CD4-positive, alpha-beta T cell treated with Interleukin-6 at 100 ng/mL for 8 hours (primary cell): ENCODE measurements around the gene NHEJ1.

ENCODE experiments used
- DNase-seq: peaks from one replicate; pipeline ENCODE4 v3.0.0-alpha.2; 2020; ENCODE audit warnings: mixed read lengths, low spot score

NHEJ1 gene

DNA sequence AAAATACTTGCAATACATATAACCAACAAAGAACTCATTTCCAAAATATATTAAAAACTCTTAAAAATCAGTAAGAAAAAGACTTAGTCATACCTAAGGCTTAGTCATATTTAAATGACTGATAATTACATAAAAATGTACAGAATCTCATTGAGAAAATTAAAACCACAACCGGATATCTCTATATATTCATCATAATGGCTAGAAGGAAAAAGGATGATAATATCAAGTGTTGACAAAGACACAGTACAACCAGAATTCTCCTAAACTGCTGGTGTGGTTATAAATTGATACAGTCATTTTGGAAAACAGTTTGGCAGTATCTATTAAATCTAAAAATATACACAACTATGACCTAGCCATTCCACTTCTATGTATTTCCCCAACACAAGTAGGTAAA is 72.8 kb downstream of the NHEJ1 start:
- DNase-seq = no peak

DNA sequence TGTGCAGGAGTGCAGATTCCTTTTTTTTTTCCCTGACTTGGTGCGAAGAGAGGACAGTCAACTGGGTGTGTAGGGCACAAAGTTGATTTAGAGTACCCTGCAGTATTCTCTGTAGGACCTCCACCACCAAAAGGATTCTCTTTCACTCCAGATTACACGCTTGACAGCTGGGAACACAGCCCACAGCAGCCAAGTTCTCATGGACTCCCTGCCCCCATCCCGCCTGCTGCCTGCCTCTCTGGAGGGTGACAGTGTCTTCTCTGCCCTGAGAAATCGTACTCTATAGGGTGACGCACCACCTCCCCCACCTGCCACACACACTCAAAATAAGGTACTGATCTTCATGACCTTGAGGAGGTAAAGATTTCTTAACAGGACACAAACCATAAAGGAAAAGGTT is 73.3 kb downstream of the NHEJ1 start:
- DNase-seq = no peak

DNA sequence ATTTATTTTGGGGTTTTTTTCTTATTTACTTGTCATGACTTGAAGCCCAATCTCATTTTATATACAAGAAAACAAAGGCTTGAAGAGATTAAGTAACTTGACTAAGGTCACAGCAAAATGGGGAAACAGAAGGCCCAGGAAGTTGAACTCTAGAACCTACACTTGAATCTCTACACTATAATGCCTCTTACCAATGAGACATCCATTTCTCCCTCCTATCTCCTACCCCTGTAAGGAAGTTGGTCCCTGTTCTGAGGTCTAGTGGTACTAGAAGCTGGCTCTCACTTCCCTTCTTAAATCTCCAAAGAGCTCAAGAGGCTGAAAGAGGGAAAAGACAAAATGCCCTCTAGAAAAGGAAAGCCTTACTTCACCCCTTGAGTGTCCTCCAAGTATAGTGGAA is 74.4 kb downstream of the NHEJ1 start:
- no peak for DNase-seq

DNA sequence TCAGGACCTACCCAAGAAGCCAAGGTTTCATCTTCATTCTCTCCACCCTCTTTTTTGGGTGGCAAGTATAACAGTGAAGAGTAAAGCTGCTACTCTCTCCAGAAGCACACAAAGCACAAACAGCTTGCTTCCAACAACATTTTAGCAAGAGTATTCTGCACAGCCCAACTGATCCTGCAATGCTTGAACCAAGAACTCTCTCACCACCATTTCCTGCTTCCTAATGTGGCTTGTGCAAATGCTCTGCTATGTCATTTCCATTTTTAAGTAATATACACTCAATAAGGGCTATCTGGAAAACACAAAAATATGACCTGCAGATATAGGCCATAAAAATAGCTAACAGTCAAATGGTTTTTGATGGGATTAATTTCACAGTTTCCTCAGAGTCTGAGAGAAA is 75.8 kb downstream of the NHEJ1 start:
- no peak for DNase-seq

DNA sequence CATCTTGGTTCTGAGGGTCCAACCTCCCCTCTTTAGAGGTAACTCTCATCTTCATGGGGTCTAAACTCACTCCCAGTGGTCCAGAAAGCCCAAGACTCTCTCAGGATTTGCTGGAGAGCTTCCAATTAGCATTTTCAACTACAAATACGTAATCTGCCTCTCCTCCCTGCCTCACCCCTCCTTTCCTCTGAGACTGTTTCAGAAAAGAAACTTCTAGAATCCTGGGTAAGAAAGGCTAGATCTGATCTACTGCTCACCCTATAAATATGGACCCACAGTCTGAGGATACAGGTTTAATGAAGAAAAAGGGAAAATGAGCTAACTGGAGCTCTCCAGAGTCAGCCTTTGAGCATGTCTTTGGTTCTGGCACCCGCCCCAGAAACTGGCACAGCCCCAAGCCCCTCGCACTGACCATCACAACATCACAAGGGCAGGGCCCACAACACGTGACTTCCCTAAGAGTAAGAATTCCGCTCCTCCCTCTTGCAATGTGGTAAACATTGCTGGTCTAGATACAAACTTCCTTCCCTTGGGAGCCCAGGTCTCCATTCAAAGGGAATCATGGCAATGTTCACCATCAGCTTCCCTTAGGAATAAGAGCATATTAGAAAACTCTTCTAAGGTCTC is 78.2 kb downstream of the NHEJ1 start:
- no peak for DNase-seq

DNA sequence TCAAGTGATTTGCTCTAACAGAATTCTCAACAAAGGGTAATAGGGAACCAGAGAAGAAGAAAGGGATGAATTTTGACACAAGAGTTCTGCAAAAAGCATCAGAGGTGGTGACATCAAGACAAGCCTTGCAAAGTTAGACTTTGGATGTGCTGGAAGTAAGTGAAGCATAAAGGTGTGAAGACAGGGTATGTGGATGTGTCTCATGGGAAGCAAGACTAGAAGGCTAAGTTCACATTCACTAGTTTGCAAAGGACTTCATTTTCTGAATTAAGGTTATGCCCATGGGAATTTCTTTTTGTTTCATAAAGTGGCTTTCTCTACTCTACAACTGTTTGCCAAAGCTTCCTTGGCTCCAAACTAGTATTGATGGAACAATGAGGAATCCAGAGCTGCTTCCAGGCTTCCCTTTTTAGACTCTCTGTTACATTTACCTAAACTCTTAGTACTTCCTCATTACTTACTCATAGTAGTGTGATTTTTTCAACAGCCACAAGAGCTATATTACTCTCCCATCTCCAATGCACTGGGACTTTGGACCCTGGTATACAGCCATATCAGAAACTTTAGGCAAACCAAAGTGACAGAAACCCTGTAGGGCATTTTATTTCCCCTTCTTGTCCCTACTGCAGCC is 78.8 kb downstream of the NHEJ1 start:
- DNase-seq = no peak

DNA sequence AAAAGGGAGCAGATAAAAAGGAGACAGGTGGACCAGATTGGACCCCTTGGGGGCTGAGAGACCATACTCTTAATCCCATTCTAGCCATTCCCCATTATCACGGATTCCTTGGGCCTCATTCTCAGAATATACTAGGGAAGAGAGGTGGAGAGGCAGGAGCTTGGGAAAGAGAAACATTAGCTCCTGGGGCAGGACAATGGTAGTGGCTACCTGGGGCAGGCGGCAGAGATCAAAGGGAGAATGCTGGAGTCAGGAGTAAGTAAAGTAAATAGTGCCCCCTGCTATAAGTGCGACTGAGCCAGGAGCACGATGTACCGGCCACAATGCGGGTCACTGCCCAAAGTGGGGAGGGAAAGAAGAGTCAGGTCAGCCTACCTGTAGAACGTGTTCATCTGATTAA is 79.5 kb downstream of the NHEJ1 start:
- DNase-seq = no peak

DNA sequence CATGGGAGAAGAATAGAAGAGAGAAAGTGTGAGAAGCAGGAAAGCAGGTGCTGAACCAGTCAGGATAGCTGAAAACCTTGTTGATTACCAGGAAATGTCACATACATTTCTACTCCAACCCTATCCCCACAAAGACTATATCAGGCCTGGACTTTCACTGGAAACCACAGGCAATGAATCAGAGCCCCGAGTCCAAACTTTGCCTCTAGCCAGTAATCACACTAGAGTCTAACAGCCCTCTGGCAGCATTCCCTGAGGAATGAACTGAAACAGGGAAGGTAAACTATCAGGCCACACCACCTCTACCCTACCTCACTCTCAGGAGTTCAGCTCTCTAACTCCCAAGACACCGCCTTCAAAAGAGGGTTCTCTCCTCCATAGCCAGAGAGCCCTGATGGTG is 81.2 kb downstream of the NHEJ1 start:
- DNase-seq = no peak

DNA sequence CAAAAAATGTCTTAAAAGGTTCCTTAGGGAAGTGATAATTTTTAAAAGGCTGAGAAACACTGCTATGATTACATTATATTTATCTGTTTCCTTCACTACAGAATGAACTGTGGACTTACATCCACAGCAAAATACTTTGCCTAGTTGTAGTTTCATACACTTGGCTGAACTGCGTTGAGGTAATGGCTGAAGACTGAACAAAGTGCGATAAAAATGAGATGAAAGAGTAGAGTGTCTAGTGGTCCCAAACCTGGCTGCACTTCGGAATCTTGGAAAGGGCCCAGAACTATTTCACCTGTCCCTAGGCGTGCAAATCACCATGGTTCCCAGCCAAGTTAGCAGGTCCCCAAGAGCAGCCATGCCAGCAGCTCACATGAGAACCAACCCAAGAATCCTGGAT is 81.7 kb downstream of the NHEJ1 start:
- DNase-seq = no peak

DNA sequence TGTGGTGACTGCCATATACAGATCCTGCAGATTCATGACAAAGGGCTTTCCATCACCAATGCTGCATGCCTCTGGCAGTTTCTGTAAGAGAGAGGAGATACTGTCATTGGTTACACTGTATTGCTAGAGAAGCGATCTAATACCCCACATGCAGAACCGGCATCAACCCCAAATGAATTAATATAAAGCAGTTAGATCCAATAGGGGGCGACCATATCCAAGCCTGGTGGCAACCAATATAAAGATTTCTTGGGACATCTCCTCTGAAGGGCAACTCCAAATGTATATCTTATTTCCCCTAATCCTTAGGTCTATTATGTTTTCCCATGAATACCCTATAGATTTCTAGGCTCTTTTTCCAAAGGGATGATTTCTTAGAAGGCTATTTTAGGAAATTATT is 82.5 kb downstream of the NHEJ1 start:
- no peak for DNase-seq

DNA sequence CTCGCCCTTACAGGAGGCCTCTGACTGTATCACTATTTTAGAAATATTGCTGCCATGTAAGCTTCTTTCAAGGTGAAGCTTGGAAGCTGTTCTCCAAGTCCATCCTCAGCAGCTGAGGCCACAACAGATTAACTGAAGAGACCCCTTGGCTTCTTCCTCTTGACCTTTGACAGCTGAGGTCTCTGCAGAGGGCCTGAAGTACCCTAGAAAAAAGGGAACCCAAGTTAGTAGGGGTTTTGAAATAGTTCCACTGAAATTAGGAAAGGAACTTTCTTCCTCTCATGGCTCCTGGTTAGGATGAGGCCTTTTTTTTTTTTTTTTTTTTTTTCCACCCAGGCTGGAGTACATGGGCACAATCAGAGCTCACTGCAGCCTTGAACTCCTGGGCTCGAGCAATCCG is 84.4 kb downstream of the NHEJ1 start:
- no peak for DNase-seq

DNA sequence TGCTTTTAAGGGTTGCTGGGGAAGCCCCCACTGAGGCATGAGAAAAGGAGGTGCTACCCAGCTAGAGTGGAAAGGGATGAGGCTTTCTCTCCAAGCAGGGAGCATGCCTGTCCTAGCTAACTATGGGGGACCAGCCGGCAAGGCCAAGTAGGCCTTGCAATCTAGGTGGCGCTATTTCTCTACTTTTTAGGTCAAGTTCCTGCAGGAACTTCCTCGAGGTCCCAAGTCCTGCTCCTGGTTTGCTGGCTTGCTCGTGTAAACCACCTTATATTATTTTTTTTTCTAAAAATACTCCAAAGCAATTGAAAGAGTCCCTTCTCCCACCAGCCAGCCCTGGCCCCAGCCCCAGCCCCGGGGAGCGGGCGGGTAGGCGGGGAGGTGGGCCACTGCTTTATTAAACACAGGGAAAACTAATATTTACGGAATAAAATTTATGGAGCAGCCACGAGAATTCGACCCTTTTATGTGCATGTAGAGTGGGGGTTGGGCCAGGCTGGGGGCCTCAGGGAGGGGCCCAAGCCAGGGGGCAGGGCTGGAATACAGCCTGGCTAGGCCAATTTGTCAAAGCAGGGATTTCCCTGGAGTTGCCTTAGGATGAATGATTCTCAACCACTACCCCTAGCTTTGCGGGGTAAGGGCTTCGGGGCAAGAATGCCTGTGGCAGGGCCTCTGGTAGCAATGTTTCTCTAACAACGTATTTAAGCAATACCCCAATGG is 87.0 kb downstream of the NHEJ1 start:
- no peak for DNase-seq

DNA sequence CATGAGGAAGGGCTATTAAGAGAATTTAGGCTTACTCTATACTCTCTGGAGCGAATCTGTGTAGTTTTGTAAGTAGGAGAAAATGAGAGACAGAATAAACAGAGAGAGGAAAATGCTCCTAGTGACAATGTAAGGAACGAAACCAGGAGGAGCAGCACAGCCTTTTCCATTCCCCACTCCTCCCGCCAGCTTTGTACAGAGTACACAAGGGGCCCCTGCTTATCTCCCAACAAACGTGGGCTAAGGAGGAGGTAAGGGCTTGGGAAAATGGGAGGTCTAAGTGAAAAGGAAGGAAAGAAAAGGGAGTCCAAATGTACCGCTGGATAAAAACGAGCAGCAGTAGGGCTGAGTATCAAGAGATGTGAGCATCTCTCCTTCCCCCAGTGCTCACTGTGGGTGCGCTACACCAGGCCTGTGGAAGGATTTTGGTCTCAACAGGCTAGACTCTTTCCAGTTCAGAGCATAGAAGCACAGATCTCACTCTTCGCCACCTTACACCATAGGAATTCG is 87.8 kb downstream of the NHEJ1 start:
- DNase-seq = no peak

DNA sequence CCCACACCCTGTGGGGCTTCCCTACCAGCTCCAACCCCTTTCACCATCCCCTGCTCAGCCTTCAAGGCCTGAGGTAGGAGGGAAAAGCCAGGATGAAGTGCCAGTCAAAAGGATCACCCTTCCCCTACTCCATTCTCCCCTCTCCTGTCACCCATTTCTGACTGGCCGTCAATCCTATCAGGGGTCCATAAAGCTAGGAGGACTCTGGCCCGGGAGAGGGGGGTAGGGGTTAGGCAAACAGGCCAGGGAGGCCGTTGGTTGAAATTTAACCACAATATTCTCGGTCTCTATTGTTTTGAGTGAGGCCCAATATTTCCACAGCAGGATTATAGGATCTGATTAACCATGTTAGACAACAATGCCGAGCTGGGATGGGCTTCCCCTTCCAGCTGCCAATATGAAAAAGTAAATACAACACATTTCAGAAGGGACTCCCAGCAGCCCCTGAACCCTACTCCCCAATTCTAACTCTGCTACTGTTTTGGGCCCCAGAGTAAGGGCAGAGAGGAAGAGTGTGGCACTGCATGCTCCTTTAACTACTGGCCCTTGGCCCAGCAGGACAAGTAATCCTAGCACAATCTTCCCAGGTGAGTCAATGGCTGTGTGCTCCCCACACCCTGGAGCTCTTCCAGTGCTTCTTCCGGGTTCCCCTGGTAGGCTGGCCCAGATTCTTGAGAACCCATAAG is 89.3 kb downstream of the NHEJ1 start:
- no peak for DNase-seq

DNA sequence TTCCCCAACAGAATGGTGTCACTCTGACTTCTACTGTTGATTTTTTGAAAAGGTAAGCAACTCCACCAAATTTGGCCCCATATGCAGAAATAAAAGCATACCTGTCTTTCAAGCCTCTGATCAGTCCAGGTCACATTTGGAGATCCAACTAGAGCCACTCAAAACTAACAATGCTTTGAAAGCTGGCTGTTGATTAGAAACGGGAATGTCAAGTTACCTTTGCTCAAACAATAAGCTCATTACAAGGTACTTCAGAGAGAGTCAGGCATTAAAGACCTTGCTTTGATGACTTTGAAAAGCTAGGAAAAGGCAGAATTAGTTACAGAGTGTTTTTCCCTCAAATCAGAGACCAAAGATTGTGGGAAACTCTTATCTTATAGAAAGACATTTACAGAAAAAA is 95.1 kb downstream of the NHEJ1 start:
- no peak for DNase-seq

DNA sequence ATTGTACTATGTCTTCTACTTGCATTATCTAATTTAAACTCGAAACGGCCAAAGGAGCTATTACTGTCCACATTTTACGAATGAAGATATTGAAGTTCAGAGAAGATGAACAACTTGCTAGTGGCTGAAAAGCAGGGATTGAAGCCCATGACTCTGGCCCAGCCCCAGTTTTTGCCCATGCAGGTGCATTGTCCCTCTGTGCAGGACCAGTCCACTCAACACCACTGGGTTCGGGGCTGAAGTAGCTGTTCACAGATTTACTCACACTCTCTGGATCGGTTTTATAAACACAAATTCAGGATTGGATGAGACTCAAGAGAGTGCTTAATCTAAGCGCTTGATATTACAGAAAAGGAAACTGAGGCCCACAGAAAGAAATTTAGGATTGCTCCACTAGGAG is 98.5 kb downstream of the NHEJ1 start:
- no peak for DNase-seq

DNA sequence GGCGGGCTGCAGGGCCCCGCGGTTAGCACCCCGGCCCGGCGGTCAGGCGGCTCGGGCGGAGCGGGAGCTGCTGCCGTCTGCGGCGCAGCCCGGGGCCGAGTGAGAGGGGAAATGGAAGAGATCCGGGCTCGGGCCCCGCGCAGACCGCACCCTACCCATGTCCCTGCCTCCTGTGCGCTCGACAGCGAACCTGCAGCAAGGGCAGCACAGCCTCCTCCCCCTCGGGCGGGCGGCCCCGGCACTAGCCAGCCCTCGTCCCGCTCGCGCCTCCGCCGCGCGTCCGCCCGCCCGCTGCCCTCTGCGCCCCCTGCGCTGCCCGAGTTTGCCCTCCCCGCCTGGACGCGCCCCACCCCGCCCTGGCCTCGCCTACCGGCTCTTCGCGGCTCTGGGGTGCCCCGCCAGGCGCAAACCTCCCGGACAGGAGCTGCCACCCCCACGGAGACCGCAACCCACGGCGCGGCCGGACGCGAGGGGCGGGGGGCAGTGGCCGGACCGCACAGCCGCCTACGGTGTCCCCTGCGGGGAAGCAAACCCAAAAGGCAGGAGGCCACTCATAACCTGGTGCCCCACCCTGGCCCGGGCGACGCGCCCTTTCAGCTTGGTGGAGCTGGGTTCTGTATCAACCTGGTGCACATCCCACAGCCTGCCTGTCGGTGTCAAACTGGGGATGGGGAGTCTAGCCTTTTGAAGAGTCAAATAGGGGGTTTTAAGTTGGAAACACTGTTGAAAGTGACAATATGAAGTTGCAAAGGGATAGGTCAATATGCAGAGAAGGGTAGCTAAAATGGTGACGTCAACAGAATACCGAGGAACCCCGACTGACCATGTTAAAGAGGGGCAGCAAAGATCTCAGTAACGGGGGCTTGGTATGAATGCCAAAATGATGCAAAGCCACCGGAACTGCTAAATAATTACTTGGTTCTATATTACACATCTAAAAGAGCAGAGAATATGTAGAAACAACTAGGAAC is 99.5 kb downstream of the NHEJ1 start, which contains the start of gene IHH:
TSS of gene IHH (minus strand) at position 101 of the 971 bp plus-strand sequence. CDS start 454 bp downstream, outside the sequence.
- no peak for DNase-seq

DNA sequence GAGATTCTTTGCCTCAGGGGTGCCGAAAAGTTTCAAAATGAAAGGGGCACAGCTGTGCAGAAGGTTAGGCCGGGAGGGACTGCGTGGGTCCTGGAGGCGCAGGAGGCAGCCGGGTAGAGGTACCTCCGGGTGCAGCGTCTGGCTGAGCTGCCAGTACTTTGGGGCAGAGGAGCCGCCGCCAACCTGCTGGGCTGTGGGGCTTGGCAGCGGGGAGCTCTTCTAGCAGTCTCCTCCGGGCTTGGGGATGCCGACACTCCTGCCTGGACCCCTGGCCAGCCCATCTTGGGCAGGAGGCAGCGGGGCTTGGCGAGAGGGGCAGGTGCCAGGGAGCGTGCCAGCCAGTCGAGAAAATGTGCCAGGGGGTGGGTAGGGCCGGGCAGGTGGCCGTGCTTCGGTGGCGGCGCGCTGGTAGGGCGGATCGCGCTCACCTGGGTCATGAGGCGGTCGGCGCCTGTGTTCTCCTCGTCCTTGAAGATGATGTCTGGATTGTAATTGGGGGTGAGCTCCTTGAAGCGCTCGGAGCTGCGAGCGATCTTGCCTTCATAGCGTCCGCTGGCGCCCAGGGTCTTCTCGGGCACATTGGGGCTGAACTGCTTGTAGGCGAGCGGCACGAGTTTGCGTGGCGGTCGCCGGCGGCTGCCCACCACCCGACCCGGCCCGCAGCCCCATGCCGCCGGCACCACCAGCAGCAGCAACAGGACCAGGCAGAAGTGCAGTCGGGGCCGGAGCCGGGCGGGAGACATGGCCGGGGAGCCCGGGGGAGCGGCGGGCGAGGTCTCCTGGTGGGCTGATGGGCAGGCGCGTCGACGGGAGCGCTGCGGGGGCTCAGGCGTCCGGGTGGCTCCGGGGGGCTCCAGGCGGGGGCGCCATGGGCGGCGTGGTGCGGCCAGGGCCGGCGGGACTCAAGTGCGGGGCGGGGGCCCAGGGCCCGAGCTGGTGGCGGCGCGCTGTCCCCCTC is 100.6 kb downstream of the NHEJ1 start:
- DNase-seq = no peak

DNA sequence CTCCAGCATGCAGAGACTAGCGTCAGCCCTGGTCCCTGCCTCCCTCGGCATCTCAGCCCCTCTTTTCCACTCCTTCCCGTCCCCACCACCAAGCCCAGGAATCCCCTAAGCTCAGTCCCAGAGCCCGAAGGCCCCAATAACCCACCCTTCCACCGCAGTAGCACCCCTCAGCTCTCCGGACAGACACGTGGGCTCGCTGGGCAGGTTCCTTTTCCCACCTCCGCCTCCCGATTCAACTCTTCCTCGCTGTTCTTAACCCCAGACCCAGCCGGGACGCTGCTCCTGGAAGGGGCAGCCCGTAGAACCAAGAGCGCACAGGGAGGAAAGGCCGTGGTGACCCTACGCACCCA is 101.3 kb downstream of the NHEJ1 start:
- no peak for DNase-seq
